ES-I3 (cell line): Measurements from ENCODE around the gene AASS.

Experiments
- H3K36me3 ChIP-seq: 2 replicates; pipeline ENCODE4 v1.6.1; 2013; ENCODE audit warnings: mild to moderate bottlenecking, low read length, control low read depth, moderate library complexity; ENCODE audit not compliant: insufficient read depth
- H3K4me1 ChIP-seq: 2 replicates; pipeline ENCODE4 v1.6.1; 2013; ENCODE audit warnings: mild to moderate bottlenecking, control low read depth, low read length; ENCODE audit not compliant: insufficient read depth
- H3K9ac ChIP-seq: 2 replicates; pipeline ENCODE4 v1.6.1; 2013; ENCODE audit warnings: low read depth, mild to moderate bottlenecking, low read length, moderate library complexity
- H3K9me3 ChIP-seq: 2 replicates; pipeline ENCODE4 v1.6.1; 2013; ENCODE audit warnings: mild to moderate bottlenecking, low read length, moderate library complexity; ENCODE audit not compliant: control insufficient read depth, insufficient read depth

The AASS gene

DNA sequence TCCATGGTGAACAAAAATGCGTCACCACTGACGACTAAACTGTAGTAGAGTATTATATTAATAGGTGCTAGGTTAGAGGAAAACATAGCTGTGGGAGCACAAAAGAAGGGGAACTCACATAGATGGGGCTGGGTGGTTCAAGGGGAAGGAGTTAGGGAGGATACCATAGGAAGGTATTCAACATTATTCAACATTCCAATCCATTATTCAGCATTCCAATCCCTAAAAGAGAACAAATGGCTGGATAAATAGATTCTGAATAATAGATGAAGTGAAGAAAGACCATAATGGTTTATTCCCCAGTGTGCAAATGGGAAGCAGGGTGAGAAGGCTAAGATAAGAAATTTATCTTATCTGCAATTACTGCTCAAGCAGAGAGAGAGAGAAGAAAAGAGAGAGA is 61.4 kb downstream of the AASS start:
- peaks cover 28% of the 10 kb centered on the region for H3K36me3 ChIP-seq
- H3K9me3 ChIP-seq = no peaks in the 10 kb centered on the region
- H3K4me1 ChIP-seq = peaks cover 9% of the 10 kb centered on the region
- no peak overlapping the region for H3K9ac ChIP-seq

DNA sequence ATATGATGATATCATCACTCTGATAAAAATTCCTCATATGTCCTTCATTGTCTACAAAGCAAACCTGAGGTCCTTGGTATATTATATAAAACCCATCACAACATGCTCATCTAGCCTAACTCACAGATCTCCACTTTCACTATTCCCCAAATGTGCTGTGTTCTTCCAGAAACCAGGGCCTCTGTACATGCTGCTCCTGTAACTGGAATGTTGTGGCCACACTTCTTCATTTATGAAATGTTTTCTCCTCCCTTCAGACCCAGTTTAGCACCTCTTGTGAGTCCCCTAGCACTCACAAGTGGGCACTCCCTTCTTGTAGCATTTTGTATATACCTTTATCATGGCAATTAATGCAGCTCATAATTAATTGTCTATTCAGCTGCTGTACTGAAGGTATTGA is 61.9 kb downstream of the AASS start:
- H3K9ac ChIP-seq = no peak overlapping the region
- H3K36me3 ChIP-seq = peaks cover 31% of the 10 kb centered on the region
- H3K9me3 ChIP-seq = no peaks in the 10 kb centered on the region
- H3K4me1 ChIP-seq = peaks cover 11% of the 10 kb centered on the region

DNA sequence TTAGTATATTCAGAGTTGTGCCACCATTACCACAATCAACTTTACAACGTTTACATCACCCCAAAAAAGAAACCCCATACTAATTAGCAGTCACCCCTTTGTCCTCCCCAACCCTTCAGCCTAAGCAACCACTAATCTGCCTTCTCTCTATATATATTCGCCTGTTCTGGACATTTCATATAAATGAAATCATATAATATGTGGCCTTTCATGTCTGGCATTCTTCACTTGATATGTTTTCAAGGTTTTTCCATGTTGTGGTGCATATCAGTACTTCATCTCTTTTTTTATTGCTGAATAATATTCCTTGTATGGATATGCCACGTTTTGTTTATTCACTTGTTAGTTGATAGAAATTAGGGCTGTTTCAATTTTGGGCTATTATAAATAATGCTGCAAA is 70.4 kb downstream of the AASS start:
- Histone ChIP-seq H3K4me1 (peaks cover 11% of the 10 kb centered on the region; the same call in 1 of the 2 replicates), H3K9ac (no peak overlapping the region), H3K36me3 (peaks cover 17% of the 10 kb centered on the region), H3K9me3 (no peaks in the 10 kb centered on the region)

DNA sequence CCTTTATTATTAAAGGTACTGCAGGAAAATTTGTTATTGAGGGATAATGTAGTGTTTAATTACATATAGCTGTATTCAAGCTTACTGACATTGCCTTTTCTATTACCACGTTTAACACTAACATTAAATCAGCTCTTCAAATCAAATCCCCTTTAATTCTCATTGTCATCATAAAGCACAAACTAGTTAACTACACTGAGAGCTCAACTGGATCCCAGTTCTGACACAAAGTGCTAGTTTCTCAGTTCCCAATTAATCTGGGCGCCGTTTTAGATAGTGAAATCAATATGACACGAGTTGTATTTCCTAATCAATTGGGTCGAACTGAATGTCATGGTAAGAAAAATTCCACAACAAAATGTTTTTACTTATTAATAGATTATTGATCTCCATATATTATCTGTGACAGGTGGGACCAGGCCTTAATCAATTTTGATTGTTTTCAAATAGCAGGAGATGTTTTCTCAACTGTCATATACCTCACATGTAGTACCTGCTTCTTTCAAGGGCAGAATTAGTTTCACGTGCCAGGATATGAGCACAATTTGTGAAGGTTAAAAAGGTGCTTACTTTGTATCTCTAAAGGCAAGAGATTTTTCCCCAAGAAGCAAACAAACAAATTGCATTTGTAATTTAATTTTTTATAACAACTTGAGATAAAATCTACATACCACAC is 71.0 kb downstream of the AASS start:
- H3K9me3 ChIP-seq = no peaks in the 10 kb centered on the region
- peaks cover 11% of the 10 kb centered on the region; the same call in 1 of the 2 replicates for H3K4me1 ChIP-seq
- H3K36me3 ChIP-seq = peaks cover 15% of the 10 kb centered on the region
- H3K9ac ChIP-seq = no peak overlapping the region

DNA sequence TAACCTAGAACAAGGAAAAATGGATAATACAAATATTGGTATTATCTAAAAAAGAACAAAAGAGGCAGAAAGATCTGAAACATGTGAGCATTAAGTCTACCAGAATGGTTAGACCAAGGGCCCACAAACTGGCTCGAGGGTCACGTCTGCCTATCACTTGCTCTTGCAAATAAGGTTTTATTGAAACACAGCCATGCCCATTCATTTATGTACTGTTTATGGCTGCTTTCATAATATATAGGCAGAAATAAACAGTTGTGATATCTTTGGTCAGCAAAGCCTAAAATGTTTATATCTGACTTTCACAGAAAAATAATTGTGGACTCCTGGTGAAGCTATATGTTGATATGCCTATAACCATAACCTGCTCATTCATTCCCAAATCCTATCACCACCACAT is 71.8 kb downstream of the AASS start:
- Histone ChIP-seq H3K9ac (no peak overlapping the region), H3K4me1 (peaks cover 10% of the 10 kb centered on the region; the same call in 1 of the 2 replicates), H3K9me3 (no peaks in the 10 kb centered on the region), H3K36me3 (peaks cover 11% of the 10 kb centered on the region)

DNA sequence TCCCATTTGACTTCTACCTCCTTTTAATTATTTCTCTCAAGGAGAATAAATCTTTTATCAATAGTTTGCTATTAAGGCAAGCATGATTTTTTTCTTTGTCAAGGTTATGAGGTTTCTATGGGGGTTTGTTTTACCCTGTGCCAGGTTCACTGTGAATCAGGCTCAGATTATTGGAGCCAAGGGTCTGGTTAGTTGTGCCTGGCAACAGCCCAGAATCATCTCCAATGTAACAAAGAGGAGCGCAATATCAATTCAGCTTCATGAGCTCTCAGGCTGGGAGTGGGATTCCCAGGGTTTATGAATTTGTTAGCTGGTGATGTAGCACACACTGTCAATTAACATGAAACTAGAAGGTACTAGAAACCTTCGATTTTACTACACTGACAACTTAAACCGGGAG is 73.2 kb downstream of the AASS start:
- H3K4me1 ChIP-seq = no peaks in the 10 kb centered on the region
- no peaks in the 10 kb centered on the region for H3K9me3 ChIP-seq
- 0 out of 2 replicates have a peak, but pooled peaks cover 4% of the 10 kb centered on the region for H3K36me3 ChIP-seq
- no peak overlapping the region for H3K9ac ChIP-seq

DNA sequence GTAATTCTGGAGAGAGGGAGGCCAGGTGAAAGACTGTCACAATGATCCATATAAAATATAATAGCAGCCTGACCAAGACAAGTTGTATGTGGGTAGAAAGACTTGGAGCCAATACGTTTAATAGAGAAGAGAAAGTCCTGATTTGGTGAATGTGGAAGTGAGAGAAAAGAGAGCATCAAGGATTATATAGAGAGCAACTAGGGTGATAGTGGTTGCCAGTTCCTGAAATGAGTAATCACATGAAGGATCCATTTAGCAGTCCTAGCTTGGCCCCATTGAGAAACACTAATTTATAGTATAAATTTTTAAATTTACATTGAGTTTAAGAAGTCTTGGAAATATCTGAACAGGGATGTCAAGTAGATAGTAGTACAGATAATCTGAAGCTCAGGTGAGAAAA is 74.0 kb downstream of the AASS start:
- no peaks in the 10 kb centered on the region for H3K4me1 ChIP-seq
- H3K9me3 ChIP-seq = no peaks in the 10 kb centered on the region
- 0 out of 2 replicates have a peak, but pooled peaks cover 4% of the 10 kb centered on the region for H3K36me3 ChIP-seq
- no peak overlapping the region for H3K9ac ChIP-seq

DNA sequence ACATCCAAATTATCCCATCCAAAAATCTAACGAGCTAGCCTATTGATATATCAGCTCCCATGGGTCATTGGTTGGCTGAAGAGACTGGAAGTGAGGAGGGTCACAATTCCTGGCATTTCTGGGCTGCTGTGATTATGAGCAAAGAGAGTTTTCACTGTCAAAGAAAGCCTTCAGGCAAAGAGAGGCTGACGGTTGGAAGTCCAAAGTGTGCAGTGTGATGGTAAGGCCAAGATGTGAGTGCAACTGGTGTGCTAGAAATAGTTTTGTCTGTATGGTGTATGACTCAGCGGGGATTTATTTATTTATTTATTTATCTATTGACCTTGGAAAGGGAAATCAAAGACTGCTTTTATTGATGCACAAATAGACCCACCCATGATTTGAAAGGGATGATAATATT is 75.0 kb downstream of the AASS start:
- Histone ChIP-seq H3K9me3 (no peaks in the 10 kb centered on the region), H3K36me3 (no peaks in the 10 kb centered on the region), H3K4me1 (no peaks in the 10 kb centered on the region), H3K9ac (no peak overlapping the region)

DNA sequence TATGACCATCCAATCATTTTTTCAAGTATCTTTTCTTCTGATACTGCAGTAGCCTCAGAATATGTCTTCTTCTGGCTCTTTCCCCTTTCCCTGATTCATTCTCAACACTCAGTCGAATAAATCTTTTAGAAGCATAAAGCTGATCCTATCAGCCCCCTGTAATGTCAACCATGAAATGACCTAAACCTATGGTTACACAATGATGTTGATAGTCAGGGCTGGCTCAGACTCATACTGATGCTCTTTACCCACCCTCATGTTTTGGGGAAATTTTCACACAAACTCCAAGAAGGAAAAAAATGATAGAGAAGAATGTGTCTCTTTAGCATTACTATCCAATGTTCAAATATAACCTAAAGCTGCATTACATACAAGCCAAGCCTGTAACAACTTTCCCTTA is 76.0 kb downstream of the AASS start:
- H3K9me3 ChIP-seq = no peaks in the 10 kb centered on the region
- H3K9ac ChIP-seq = no peak overlapping the region
- no peaks in the 10 kb centered on the region for H3K4me1 ChIP-seq
- H3K36me3 ChIP-seq = no peaks in the 10 kb centered on the region

DNA sequence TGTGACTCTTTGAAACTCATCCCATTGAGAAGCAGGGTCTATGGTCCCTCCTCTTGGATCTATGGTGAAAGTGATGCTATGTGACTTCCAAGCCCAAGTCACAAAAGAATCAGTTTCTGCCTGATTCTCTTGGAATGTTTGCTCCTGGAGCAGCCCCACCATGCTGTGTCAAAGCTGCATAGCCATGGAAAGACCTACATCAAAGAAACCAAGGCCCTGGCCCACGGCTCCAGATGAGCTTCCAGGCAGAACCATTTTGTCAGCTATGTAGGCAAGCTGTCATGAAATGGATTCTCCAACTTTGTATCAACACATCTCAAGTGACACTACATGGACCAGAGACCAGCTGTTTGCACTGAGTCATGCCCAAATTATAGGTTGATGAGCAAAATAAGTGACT is 77.0 kb downstream of the AASS start:
- Histone ChIP-seq H3K9me3 (no peaks in the 10 kb centered on the region), H3K9ac (no peak overlapping the region), H3K36me3 (no peaks in the 10 kb centered on the region; the same call in 1 of the 2 replicates), H3K4me1 (no peaks in the 10 kb centered on the region)

DNA sequence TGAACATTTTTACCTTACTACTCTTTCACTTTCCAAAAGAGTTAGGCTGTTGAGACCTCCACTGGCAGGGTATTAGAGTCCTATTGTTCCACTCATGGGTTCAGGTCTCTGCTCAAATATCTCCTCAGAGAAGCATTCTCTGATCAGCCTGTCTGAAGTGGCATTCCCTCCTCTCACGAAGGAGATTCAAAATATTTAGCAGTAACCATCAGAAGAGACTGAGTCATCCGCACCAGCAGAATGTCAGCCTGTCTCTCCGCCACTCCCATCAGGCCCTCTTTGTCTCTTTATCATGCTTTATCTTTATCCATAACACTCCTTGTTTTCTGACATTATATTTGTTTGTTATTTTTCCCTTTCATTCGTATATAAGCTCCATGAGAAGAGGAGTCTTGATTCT is 79.1 kb downstream of the AASS start:
- no peaks in the 10 kb centered on the region for H3K4me1 ChIP-seq

DNA sequence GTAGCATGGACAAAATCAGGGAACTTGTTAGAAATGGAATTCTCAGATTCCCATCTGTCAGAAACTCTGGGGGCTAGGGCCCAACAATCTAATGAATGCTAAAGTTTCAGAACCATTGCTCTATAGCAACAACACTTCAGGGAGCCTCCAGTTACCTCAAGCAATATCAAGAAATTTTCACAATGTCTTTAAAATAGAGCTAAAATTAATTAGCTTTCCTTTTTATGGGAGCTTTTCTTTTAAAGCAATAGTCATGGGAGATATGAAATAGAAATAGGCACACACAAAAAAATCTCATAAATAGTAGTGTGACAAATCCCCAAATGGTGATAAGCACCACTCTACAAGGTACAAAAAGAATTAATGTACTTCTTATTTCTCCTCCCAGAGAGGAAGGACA is 80.9 kb downstream of the AASS start:
- Histone ChIP-seq H3K4me1 (no peaks in the 10 kb centered on the region), H3K9me3 (no peaks in the 10 kb centered on the region), H3K9ac (no peak overlapping the region), H3K36me3 (peaks cover 8% of the 10 kb centered on the region; the same call in 1 of the 2 replicates)

More for the DNA sequence above, 79.1 kb downstream of the AASS start:
- no peak overlapping the region for H3K9ac ChIP-seq
- peaks cover 5% of the 10 kb centered on the region; the same call in 1 of the 2 replicates for H3K36me3 ChIP-seq
- H3K9me3 ChIP-seq = no peaks in the 10 kb centered on the region

DNA sequence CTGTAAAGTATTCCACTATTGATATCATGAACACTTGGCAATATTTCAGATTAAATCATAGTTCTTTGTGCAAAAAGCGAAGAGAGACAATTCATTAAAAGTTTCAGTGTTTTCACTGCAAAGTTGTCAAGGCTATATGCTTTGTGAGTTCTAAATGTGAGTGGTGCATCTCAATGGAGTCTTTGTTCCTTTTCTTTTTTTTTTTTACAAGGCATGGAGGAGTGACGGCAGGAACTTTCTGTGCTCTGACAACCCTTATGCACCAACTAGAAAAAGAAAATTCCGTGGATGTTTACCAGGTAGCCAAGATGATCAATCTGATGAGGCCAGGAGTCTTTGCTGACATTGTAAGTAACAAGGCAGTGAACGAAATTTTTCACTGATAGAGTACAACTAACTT is 84.5 kb downstream of the AASS start:
- Histone ChIP-seq H3K4me1 (no peaks in the 10 kb centered on the region), H3K36me3 (peaks cover 8% of the 10 kb centered on the region; the same call in 1 of the 2 replicates), H3K9ac (no peak overlapping the region), H3K9me3 (no peaks in the 10 kb centered on the region)

DNA sequence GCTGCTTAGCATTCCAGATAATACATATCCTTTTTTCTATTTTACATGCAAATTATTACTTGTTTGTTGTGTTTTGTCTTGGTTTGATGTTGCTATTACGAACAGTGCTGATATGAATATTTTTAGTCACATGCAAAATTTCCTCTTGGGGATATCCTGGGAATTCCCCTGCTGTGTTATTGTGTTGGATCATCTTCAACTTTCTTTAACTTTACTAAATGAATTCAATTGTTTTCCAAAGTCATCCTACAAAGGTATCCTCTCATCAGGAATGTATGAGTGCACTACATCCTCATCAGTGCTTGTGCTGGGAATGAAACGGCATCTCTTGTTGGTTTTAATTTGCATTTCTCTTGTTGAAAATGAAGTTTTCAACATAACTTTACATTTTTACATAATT is 87.1 kb downstream of the AASS start:
- Histone ChIP-seq H3K9ac (no peak overlapping the region), H3K9me3 (no peaks in the 10 kb centered on the region), H3K36me3 (peaks cover 20% of the 10 kb centered on the region), H3K4me1 (no peaks in the 10 kb centered on the region)

DNA sequence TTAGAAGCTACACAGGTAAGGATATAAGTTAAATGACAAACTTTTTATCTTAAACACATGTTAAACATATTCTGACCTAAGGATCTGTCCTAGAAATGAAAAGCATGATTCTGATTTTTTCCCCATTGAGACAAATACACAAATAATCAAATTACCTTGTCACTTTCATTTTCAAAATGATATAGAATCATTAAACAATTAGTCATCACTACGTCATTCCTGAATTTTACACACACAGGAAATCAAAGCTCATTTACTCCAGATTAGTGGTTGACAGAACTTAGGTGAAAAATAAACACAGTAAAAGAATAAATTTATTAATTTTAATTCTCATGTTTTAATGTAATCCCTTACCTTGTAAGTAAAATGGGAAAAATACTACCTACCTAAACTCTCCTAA is 89.0 kb downstream of the AASS start:
- Histone ChIP-seq H3K9ac (no peak overlapping the region), H3K36me3 (peaks cover 20% of the 10 kb centered on the region), H3K9me3 (no peaks in the 10 kb centered on the region), H3K4me1 (no peaks in the 10 kb centered on the region)
